Coronary artery (tissue), 2 donors: ENCODE measurements around the gene MCC.
"Not testable (repeated sequence)": the region's sequence is repeated elsewhere in the genome, so short reads cannot be mapped to it uniquely, and the experiment has no call there.

Source experiments
- DNase-seq: peaks from one replicate; pipeline ENCODE4 v3.0.0-alpha.2; 2017; ENCODE audit warnings: low spot score
- H3K27ac ChIP-seq, 2 donors: fragments of 200-600 bp; sonication (generic); one replicate each; pipeline ENCODE4 v1.5.1; 2016 to 2019
- H3K4me3 ChIP-seq: fragments of 200-600 bp; sonication (generic); 2 replicates; pipeline ENCODE4 v1.5.1; 2016; ENCODE audit warnings: mild to moderate bottlenecking, moderate library complexity
- CTCF ChIP-seq: fragments of 200-600 bp; sonication (generic); IDR thresholded peaks from one replicate; pipeline ENCODE4 v1.5.1; 2019; ENCODE audit warnings: antibody characterized with exemption

The MCC gene

GRCh38 chr5:113478691-113479090 lies 9.6 kb downstream of the MCC start:
- DNase-seq = no peak
- TF ChIP-seq CTCF = no peak
- Histone ChIP-seq H3K27ac (no peak overlapping the region), H3K4me3 (no peak overlapping the region)

GRCh38 chr5:113474100-113474728 lies 14.0 kb downstream of the MCC start:
- Histone ChIP-seq H3K4me3 (no peak overlapping the region), H3K27ac (no peak overlapping the region)
- DNase-seq = no peak
- no peak for TF ChIP-seq CTCF

GRCh38 chr5:113463032-113463431 lies 25.2 kb downstream of the MCC start:
- no peak for TF ChIP-seq CTCF
- H3K4me3 ChIP-seq = no peak overlapping the region

GRCh38 chr5:113457106-113457505 lies 31.1 kb downstream of the MCC start:
- H3K4me3 ChIP-seq, H3K27ac ChIP-seq, DNase-seq: not testable (repeated sequence)

More at GRCh38 chr5:113463032-113463431, 25.2 kb downstream of the MCC start:
- no peak overlapping the region for H3K27ac ChIP-seq
- no peak for DNase-seq

- DNase-seq = no peak
- H3K27ac ChIP-seq = no peak overlapping the region
- H3K4me3 ChIP-seq = no peak overlapping the region
- TF ChIP-seq CTCF = no peak
Observed at GRCh38 chr5:113452941-113453340, 35.3 kb downstream of the MCC start.

- no peak for DNase-seq
- H3K4me3 ChIP-seq = no peak overlapping the region
- no peak overlapping the region for H3K27ac ChIP-seq
- TF ChIP-seq CTCF = no peak
Observed at GRCh38 chr5:113451797-113452196, 36.5 kb downstream of the MCC start.

- no peak for TF ChIP-seq CTCF
- Histone ChIP-seq H3K27ac (no peak overlapping the region), H3K4me3 (no peak overlapping the region)
- no peak for DNase-seq
Observed at GRCh38 chr5:113450929-113451328, 37.3 kb downstream of the MCC start.
